AG09309 (cell line): ENCODE data around the gene PRRC2B.
A peak's percentile ranks its signal among the peaks of the same experiment; 100 is the strongest.
"Not testable (repeated sequence)": the region's sequence is repeated elsewhere in the genome, so short reads cannot be mapped to it uniquely, and the experiment has no call there.

Source experiments
- DNase-seq: peaks from one replicate; pipeline ENCODE4 v3.0.0-alpha.2; 2010; ENCODE audit warnings: low read depth
- H3K4me3 ChIP-seq: 2 replicates; pipeline ENCODE4 v1.5.1; 2011; ENCODE audit warnings: mild to moderate bottlenecking, low read depth, low read length, moderate library complexity; ENCODE audit not compliant: control insufficient read depth
- CTCF ChIP-seq: IDR thresholded peaks from 2 replicates; pipeline ENCODE4 v1.5.1; 2011; ENCODE audit warnings: mild to moderate bottlenecking, low read depth, low read length, inconsistent platforms; ENCODE audit not compliant: insufficient read depth, control insufficient read depth; ENCODE audit errors: missing control alignments

Gene PRRC2B

GRCh38 chr9:131370638-131371037 is 23.2 kb upstream of the PRRC2B start:
- no peak overlapping the region for H3K4me3 ChIP-seq
- no peak for DNase-seq
- TF ChIP-seq CTCF: no peak

GRCh38 chr9:131372599-131372973 is 21.3 kb upstream of the PRRC2B start:
- DNase-seq: not testable (repeated sequence)
- H3K4me3 ChIP-seq: peak overlapping the region; percentile 83

GRCh38 chr9:131374638-131375037 is 19.2 kb upstream of the PRRC2B start:
- DNase-seq, H3K4me3 ChIP-seq: not testable (repeated sequence)

- no peak for DNase-seq
- H3K4me3 ChIP-seq: no peak overlapping the region
- TF ChIP-seq CTCF: no peak
Observed at GRCh38 chr9:131379056-131379455, 14.8 kb upstream of the PRRC2B start.

GRCh38 chr9:131382850-131383729 is 10.8 kb upstream of the PRRC2B start:
- no peak for TF ChIP-seq CTCF
- no peak overlapping the region for H3K4me3 ChIP-seq
- peak; percentile 43 for DNase-seq

GRCh38 chr9:131385296-131385695 is 8.6 kb upstream of the PRRC2B start:
- no peak for DNase-seq
- no peak for TF ChIP-seq CTCF
- no peak overlapping the region for H3K4me3 ChIP-seq

- DNase-seq: no peak
- TF ChIP-seq CTCF: peak; percentile 23
- no peak overlapping the region for H3K4me3 ChIP-seq
Observed at GRCh38 chr9:131386281-131386680, 7.6 kb upstream of the PRRC2B start.

GRCh38 chr9:131387394-131387793 is 6.5 kb upstream of the PRRC2B start:
- no peak overlapping the region for H3K4me3 ChIP-seq
- no peak for DNase-seq
- no peak for TF ChIP-seq CTCF
